Smooth muscle cell of the brain vasculature (primary cell): ENCODE results near the gene TMEM181.
"Not testable (repeated sequence)": the region's sequence is repeated elsewhere in the genome, so short reads cannot be mapped to it uniquely, and the experiment has no call there.

Experiments used
- DNase-seq: peaks from one replicate; pipeline ENCODE4 v3.0.0-alpha.2; 2012; ENCODE audit warnings: low read depth, low spot score

TMEM181 gene

DNA sequence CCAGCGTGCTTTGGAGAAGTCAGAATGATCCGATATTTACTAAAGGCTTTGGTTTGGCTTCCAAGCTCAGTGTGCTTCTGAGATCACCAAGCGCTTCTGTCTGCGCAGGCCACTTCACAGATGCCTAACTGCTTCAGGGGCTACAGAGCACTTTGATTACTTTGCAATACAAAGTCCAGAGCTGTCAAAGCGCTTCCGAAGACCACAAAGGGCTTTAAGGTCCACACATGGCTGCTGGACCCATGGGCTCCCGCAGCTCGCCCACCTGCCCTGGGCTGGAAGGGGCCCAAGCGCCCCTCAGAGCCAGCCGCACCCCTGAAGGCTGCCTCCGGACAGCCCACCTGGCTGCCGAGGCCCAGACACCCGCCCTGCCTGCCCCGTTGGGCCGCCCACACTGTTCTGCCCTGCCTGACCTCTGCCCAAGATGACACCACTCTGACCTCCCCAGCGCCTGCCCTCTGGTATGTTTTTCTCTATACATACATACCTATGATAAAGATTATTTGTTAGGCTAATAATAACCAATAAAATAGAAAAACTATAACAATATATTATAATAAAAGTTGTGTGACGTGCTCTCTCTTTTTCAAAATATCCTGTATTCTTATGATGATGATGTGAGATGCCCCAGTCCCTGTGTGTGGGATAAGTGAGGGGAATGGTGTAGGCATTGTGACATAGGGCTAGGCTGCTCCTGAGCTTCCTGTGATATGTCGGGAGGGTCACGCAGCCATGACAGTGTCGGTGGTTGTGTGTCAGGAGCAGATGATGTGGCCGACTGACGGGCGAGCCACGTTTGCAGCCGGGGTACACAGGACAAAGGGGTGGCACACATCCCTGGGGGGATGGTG, 62.0 kb downstream of the TMEM181 start:
- no peak for DNase-seq

DNA sequence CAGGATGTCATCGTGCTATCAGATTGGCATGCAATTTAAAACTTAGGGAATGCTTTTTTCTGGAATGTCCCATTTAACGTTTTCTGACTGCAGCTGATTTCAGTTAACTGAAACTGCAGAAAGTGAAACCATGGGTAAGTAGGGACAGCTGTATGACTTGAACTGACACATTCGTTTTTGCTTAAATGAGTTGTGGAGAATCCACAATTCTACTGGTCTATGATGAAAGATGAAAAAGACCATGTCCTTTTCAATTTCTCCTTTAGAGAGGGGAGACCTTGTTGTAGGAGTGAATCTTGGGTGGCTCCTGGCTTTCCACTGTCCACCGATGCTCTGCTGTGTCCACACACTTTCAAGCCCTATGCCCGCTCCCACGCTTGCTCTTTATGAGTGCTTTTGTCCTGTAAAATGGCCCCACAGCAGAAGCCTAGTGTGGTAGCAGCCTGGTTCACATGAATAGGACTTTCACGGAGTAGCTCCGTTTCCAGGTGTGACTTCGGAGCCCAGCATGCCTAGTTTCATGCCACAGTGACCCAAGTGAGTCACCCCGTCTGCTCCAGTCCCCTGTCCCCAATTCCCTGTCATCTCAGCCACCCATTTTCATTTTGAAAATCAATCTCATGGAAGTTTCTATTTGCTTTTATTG, 62.8 kb downstream of the TMEM181 start:
- DNase-seq = no peak

DNA sequence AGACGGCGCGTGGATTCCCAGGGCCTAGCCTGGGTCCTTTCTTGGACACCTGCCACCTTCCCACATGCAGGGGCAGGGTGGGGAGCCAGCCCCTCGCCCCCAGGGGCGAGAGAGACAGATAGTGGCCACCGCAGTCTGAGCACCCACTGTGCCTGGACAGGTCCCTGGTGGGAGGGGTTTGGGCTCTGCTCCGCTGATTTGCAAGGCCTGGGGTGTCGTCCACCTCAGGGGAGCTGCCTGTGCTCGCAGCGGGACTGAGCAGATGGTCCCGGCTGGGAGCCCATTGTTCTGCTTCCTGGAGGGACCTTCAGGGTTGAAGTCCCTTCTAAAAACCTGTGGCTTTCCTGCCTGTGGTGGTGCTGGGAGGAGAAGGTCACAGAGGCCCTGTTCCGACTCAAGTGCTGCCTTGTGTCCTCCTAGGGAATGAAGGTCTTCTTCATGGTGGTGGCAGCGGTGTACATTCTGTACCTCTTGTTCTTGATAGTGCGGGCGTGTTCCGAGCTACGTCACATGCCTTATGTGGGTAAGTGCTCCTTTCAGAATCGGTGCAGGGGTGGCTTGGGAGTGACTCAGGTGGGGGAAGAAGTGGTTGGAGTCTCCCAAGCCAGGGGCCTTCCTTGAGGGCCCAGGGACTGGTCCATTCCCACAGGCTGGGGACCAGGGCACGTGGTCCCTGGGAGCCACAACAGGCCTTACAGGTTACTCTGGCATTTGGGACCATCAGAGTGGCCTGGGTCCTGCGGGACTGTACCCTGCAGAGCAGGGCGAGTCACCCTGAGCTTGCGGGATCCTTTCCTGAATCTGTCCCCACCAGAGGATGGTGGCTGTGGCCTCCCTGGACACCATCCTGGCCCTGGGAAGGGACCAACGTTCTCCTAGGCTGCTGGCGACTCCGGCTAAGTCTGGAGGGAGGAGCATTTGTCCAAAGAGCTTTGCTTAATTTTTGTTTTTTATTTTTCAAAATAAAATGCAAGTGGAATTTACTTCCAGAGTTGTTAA, 65.1 kb downstream of the TMEM181 start:
- no peak for DNase-seq

DNA sequence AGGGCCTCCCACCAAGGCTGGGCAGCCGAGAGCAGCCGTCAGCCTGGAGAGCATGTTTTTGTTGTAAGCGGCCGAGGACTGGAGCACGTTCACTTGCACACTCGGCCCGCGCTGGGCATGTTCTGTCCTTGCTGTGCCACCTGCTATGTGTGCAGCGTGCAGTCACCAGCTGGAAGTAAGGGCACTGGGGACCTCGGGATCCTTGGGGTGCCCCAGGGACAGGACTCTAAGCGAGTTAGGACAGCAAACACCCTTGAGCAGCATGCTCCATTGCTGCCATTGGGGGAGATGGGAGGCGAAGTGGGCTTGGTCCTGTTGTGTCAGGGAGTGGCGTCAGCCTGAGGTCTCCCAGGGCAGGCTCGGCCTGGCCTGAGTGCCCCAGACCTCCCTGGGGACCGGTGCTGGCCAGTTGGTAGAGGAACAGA, 66.0 kb downstream of the TMEM181 start:
- no peak for DNase-seq

DNA sequence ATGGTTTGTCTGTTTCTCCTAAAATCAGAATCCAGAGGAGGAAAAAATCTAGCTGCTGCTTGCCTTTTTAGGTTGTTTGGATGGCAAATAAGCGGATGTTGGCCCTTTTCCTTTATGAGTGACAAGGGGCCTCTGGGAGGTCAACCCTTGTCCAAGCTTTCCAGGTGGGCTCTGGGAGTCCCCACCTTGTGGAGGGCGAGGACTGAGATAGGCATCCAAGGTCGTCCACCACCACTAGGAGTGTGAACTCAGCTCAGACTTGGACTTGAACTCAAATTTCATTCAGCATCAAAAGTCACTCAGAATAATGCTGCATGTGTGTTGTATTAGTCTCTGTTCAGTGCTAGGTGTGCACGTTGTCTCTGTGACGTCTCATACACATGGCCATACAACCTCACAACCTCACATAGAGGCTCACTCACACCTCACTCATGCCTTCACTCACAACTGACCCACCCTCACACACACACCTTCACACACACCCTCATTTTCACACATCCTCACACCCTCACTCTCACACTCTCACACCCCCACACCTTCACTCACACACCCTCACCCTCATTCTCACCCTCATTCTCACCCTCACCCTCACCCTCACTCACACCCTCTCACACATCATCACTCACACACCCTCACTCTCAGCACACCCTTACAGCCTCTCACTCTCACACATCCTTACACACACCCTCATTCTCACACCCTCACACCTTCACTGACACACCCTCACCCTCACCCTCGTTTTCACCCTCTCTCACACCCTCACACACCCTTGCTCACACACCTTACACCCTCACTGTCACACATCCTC, 66.7 kb downstream of the TMEM181 start:
- DNase-seq = no peak

DNA sequence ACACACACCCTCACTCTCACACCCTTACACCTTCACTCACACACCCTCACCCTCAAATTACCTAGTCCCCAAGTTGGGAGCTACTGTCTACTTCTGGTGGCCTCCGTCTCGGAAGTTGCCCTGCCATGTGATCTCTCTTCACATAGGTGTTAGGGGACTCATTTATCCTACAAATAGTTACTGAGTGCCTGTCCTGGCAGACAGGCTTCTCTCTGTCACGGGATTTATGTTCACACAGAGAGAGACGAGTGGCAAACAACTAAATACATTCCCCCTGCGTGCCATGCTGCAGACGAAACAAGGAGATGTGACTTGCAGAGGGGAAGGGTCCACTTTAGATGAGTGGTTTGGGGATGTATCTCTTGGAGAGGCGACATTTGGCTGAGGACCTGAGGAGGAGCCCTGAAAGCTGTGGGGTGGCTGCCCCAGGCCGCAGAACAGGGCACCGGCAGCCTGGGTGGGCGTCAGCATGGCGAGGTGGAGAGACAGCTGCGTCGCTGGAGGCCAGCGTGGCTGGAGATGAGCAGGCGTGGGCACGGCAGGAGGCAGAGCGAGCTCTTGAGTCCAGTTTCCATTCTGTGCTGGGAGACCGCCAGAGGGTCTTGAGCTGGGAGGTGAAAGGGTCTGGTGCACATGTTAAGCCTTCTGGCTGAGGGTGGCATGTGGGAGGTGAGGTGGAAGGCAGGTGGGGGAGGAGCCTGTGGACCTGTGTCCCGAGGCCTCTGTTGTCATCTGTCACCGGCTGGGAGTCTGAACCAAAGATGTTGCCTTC, 67.5 kb downstream of the TMEM181 start:
- no peak for DNase-seq

DNA sequence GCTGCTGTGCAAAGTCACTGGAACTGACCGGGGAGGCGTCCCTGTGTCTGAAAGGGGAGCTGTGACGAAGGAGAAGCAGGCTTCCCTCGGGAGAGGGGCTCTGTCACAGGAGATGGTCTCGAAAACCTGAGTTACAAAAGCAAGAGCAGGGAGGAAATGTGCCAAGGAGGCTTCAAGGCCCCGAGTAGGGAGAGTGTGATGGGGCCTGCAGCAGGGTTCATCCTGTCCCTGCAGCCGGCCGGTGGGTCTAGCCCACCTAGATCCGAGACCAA, 68.0 kb downstream of the TMEM181 start:
- no peak for DNase-seq

DNA sequence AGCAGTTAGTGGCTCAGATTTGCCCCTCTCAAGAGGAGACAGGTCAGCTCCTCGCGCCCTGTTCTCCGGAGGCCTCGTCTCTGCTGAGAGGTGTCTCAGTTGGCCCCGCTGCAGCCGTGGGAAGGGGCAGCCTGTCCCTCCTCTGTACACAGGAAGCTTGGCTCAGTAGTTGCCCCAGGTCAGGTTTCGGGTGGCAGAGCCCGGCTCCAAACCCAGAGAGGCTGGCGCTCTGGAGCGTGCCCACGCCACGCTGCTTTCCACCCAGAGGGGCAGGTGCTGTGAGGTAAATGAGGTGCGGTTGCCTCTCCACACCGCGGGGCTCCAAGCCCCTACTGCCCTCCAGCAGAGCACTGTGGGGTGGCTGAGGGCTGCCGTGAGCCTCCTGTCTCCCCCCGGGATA, 68.7 kb downstream of the TMEM181 start:
- no peak for DNase-seq

DNA sequence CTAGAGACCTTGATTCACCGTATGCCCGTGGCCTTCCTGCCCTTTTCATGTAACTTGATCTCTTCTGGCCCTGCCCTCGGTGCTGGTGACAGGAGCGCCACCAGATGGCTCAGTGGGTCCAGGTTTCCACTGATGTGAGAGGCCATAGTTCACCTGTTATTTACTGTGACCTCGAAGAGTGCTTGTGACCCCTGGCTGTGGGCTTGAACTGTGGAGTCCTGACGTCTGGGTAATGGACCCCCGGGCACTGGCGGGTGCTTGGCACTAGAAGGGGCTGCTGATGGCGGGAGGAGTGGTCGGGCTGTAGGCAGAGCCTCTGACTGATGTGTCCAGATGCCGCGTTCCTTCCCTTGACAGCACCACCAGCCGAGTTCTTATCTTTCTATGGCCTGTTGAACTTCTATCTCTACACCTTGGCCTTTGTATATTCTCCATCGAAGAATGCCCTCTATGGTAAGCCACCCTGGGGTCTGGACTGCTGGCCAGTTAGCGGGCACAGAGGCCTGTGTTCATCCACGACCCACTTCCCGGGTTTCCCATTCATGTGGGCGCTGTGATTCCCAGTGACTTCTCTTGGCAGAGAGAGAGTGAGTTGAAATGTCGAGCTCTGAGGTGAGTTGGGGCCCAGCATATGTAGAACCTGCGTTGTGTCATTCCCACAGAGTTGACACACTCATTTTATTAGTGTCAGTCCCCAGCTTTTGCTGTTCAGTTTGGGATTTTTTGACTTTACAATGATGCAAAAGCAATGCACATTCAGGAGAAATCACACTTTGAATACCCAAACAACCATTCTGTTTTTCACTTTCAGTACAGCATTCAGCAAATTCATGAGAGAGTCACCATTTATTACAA, 69.7 kb downstream of the TMEM181 start:
- DNase-seq = no peak

DNA sequence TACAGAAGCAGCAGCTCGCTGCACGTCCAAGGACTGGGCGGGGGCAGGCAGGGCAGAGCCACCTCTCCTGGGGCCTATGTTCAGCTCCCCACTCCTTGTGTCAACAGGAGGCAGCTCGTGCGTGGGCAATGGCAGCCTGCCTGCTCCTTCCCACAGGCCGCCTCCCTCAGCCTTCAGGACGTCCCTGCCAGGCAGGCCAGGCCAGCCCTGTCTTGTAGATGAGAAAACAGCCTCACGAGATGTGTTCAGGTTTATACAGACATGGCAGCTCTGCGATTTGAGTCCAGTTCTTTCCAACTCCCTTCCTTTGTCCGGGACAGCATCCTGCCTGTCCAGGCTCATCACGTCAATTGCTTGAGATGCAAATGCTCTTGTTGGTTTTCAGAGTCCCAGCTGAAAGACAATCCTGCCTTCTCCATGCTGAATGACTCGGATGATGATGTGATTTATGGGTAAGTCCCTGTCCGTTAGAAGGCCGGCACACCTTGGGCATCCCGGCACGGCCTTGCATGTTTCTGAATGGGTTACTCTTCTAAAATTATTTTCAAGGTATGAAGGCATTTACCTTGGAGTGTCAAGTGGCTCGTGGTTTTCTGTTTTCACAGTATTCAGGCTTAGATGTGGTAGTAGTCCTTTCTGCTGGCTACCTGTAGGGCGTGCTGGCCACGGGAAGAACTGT, 71.2 kb downstream of the TMEM181 start:
- DNase-seq = no peak

DNA sequence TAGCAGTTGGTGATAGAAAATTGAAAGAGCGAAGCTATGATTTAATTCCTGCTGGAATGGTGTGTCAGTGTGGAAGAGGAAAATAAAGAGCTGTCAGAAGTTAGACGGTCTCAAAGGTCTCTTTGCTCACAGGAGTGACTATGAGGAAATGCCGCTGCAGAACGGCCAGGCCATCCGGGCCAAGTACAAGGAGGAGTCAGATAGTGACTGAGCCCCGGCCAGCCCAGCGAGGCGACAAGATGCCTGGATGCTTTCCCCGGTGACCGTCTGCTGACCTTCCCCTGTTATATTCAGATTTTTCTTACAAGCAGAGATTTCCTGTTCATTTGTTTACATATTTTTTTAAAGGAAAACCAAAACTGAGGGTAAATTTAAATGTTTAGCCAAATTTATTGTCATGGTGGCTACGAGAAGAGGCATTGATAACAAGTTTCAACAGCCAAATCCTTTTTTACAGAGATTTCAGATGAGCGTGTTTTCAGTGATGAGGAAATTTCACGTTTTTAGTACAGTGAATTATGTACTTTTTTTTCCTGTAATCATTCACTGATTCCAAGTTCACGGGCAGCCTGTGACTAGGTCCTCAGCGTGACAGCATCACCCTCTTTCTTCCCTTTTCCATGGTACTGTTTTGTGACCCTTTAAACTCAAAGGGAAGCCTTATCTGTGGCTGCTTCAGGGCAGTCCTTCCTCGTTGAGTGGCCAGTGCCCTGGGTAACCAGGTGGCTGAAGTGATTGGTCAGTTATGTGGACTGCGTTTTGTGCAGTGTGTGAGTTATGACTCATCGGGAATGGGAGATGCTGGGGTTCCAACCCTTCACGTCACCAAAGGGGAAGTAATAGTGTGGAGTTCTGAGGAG, 72.0 kb downstream of the TMEM181 start:
- no peak for DNase-seq

DNA sequence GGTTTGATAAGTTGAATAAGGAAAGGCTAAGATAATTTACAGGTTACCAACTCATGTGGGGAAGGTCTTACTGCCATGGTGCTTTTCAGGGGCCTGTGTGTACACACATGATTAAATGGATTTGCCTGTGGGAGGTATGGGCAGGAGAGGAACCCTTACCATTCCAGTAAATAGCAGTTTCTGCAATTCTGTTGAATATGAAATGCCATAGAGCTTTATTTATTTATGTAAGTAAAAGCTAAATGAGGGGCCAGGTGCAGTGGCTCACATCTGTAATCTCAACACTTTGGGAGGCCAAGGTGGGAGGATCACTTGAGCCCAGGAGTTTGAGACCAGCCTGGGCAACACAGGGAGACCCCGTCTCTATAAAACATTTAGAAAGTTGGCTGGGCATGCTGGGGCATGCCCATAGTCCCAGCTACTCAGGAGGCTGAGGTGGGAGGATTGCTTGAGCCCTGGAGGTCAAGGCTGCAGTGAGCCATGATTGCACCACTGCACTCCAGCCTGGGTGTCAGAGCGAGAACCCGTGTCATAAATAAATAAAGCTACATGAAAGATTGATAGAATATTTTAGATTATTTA, 72.7 kb downstream of the TMEM181 start:
- not testable (repeated sequence) for DNase-seq

DNA sequence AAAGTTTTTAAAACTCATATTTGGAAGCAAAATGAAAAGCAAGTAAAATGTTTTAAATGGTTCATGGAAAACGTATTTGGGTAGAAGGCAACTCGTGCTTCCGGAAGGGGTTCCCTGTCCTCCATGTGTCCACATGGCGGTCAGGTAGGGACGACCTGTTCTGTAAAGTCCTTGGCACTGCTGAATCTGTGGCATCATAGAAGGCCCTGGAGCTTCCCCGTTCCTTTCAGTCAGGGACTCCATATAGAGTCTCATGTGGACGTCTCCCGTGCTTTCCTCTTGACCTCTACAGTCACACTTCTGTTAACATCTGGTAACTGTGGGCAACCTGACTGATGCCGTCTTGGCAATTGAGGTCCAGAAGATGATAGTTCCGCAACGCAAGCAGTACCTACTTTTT, 73.2 kb downstream of the TMEM181 start:
- DNase-seq = no peak

DNA sequence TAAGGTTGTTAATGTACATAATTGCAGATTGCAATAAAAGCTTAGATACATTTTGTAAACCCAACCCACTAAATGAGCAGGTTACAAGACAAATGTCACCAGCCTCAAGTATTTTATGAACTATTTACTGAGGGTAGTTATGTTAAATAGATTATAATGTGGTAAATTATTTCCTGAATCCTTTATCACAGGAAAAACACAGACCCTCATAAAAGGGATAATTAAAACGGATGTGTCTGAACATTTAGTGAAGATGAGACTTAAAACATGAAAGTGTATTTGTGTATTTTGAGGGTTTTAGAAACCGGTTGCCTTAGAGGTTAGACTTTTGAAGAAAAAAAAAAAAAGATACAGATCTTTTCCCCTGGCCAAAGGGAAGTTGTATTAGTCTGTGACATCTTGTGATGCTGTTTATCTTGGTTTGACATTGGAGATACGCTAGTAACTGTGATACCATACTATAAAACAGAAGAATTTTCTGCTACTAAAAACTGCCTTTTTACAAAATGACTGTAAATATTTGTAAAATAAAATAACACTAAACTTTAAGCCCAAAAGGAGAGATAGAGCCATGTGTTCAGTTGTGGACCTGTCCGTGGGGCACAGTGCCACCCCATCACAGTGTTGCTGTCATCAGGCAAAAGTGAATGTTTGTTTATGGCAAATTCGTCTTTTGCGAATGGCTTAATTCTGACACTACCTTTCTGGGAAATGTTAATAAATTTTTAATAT, 75.0 kb downstream of the TMEM181 start:
- DNase-seq = no peak

DNA sequence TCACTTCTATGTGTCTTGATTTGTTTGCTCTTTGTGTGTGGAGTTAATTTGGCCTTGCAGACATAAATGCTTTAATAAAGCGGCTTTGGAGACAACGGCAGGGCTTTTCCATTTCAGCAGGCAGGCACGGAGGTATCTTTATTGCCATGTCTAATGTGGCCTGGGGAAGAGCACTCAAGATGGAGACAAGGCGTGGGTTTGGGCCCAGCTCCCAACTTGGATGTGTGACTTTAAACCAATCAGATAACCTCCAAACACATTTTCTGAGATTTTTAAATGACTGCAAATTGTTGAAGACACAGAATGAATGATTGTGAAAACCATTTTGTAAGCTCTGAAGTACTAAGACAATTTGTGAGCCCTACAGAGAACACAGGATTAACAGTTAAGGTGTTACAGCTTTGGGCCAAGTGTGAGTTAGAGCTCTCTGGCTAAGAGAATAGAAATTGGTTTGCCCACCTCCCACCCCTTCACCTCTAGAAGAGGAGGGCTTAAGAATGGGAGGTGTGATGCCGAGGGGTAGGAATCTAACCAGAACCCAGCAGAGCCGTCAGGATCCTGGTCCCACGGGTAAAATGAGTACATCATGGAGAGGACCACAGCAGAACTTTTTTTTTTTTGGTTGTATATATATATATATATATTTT, 75.7 kb downstream of the TMEM181 start:
- no peak for DNase-seq

DNA sequence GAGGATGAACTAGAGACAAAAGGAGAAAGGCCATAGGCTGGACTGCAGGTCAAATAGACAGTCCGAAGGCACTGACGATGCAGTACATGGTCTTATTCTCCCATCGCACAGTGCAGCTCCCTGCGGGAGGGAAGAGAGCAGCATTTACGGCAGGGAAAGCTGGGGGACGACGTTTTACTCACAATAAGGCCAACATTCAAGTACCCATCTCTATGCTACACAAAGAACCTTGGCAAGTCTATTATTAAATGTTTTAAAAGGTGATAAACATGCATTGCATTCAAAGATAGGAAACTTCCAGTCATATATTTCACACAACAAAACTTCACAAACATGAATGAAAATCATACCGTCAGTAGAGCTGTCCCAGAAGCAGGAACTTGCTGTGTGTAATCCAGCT, 76.9 kb downstream of the TMEM181 start:
- no peak for DNase-seq
